ENCODE measurements around the gene PCDHGA10.
"Not testable (repeated sequence)": the region's sequence is repeated elsewhere in the genome, so short reads cannot be mapped to it uniquely, and the experiment has no call there.

PCDHGA10 gene

GRCh38 chr5:141412854-141413539 lies at the start of gene PCDHGA10:
PCDHGA10 (plus strand) TSS chr5:141412987; CDS start chr5:141413176, 189 bp downstream.
- DNase-seq, result peak; percentile 15

- no peak for DNase-seq
These were observed 48.7 kb upstream of the PCDHGA10 start, which contains the start of gene PCDHGA5 for GRCh38 chr5:141363952-141364660. PCDHGA5 (plus strand) TSS chr5:141364162; CDS start chr5:141364331, 169 bp downstream.

GRCh38 chr5:141366016-141366896 lies 46.5 kb upstream of the PCDHGA10 start:
- no peak for DNase-seq

- no peak for DNase-seq
These were observed 42.6 kb upstream of the PCDHGA10 start, which contains the start of gene PCDHGB3 for GRCh38 chr5:141369994-141370848. PCDHGB3 (plus strand) TSS chr5:141370242; CDS start chr5:141370395, 153 bp downstream.

GRCh38 chr5:141371572-141372475 lies 41.0 kb upstream of the PCDHGA10 start:
- no peak for DNase-seq

- no peak for DNase-seq
These were observed 39.0 kb upstream of the PCDHGA10 start, which contains the start of gene PCDHGA6 for GRCh38 chr5:141373673-141374317. PCDHGA6 (plus strand) TSS chr5:141373891; CDS start chr5:141374084, 193 bp downstream.

- DNase-seq, result no peak
These were observed 38.2 kb upstream of the PCDHGA10 start for GRCh38 chr5:141374627-141375026.

GRCh38 chr5:141375444-141376155 lies 37.2 kb upstream of the PCDHGA10 start:
- DNase-seq, result not testable (repeated sequence)

- no peak for DNase-seq
These were observed 30.1 kb upstream of the PCDHGA10 start, which contains the start of gene PCDHGA7 for GRCh38 chr5:141382469-141383294. PCDHGA7 (plus strand) TSS chr5:141382742; CDS start chr5:141382900, 158 bp downstream.

GRCh38 chr5:141383345-141383744 lies 29.4 kb upstream of the PCDHGA10 start:
- no peak for DNase-seq

GRCh38 chr5:141384471-141385267 lies 28.1 kb upstream of the PCDHGA10 start:
- DNase-seq, result no peak

GRCh38 chr5:141387557-141388311 lies 25.1 kb upstream of the PCDHGA10 start, which contains the start of gene PCDHGB4:
PCDHGB4 (plus strand) TSS chr5:141387698; CDS start chr5:141387885, 187 bp downstream.
- not testable (repeated sequence) for DNase-seq

GRCh38 chr5:141388661-141389060 lies 24.1 kb upstream of the PCDHGA10 start:
- DNase-seq, result no peak

GRCh38 chr5:141389153-141390042 lies 23.4 kb upstream of the PCDHGA10 start:
- DNase-seq, result no peak

GRCh38 chr5:141392429-141393198 lies 20.2 kb upstream of the PCDHGA10 start, which contains the start of gene PCDHGA8:
PCDHGA8 (plus strand) TSS chr5:141392633; CDS start chr5:141392814, 181 bp downstream.
- DNase-seq, result no peak

Data from kidney glomerular epithelial cell (primary cell).